Left renal pelvis (tissue), 4 donors: ENCODE measurements around the gene GLS2. TPM values are rescaled to one million over a fixed set of nuclear protein-coding genes. Genes with fewer than 3 reads are reported as not detected.
A peak's percentile ranks its signal among the peaks of the same experiment; 100 is the strongest.
"Not testable (repeated sequence)": the region's sequence is repeated elsewhere in the genome, so short reads cannot be mapped to it uniquely, and the experiment has no call there.

Experiments
- DNase-seq, 4 donors: peaks; one replicate each; pipeline ENCODE4 v3.0.0-alpha.2; 2013; ENCODE audit warnings: low read depth in 4 of 4, low spot score in 3 of 4
- polyA plus RNA-seq, 4 donors: library from polyadenylated mRNA; unstranded; fragments of 120-200 nt; gene quantifications; one replicate each; pipeline ENCODE4 v1.2.1, GENCODE V29; 2013; ENCODE audit not compliant: insufficient read length in 4 of 4

Gene GLS2
- polyA plus RNA-seq, 4 donors, result 0.83 to 2.2 (median 1.8) TPM

DNA sequence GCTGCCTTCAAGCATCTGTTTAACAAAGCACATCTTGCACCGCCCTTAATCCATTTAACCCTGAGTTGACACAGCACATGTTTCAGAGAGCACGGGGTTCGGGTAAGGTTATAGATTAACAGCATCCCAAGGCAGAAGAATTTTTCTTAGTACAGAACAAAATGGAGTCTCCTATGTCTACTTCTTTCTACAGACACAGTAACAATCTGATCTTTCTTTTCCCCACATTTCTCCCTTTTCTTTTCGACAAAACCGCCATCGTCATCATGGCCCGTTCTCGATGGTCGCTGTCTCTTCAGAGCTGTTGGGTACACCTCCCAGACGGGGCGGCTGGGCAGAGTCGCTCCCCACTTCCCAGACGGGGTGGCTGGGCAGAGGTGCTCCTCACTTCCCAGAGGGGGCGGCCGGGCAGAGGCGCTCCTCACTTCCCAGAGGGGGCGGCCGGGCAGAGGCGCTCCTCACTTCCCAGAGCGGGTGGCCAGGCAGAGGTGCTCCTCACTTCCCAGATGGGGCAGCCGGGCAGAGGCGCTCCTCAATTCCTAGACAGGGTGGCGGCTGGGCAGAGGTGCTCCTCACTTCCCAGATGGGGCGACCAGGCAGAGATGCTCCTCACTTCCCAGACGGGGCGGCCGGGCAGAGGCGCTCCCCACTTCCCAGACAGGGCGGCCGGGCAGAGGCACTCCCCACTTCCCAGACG is 5.6 kb upstream of the GLS2 start:
- DNase-seq, result not testable (repeated sequence)

DNA sequence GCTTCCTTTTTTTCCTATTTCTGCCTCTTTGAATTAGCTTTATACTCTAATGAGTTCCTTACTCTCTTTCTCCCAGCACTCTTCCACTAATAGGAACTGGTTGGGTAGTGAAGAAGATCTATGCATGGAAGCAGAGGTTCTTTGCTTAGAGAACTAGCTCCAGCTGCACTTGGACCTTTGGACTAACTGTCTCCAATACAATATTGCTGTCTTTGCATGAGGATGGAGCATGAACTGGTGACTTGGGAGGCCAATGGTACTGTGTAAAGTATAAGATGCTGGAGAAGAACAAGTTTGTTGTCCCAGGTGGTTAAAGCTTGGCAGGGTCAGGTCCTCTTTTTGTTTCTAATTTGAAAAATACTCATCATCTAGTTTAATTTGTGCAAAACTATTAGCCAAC is 2.4 kb upstream of the GLS2 start:
- no peak for DNase-seq

DNA sequence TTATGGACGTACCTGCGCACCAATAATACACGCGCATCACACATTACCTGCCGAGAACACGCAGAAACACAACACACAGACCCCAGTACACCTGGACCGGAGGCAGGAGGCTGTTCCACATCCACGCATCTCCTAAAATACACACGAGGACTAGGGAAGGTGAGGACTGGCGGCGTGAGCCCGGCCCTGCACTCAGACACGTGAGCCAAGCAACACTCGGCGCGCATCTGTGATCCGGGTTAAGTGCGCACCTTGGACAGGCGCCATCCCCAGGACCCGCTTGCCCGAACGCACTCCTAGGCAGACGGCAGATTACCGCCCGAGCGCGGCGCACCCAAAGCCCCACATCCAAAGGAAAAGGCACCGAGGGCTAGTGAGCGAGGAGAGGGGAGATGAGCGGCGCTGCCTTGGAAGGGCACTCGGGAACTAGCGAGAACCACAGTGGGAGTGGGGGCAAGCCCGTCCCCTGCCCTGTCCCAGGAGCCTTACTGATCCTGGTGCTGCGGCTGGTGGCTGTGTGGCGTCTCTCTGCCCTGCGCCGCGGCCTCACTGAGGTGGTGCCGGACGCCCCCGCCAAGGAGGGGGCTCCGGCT is 417 bp downstream of the GLS2 start:
- peak in 2 of 4 donors; percentile 6 to 29 for DNase-seq

DNA sequence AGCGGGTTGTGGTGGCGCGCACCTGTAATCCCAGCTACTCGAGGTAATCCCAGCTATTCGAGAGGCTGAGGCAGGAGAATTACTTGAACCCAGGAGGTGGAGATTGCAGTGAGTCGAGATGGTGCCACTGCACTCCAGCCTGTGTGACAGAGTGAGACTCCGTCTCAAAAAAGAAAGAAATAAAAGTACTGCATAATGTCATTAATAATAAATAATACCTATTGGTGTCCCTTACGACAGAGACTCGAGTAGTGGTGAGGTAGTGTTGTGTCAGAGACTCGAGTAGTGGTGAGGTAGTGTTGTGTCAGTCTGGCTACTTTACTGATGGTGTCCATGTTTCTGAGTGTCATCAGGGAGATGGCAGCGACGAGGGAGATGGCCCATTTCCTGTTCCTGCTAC is 1.3 kb downstream of the GLS2 start:
- DNase-seq, result no peak

DNA sequence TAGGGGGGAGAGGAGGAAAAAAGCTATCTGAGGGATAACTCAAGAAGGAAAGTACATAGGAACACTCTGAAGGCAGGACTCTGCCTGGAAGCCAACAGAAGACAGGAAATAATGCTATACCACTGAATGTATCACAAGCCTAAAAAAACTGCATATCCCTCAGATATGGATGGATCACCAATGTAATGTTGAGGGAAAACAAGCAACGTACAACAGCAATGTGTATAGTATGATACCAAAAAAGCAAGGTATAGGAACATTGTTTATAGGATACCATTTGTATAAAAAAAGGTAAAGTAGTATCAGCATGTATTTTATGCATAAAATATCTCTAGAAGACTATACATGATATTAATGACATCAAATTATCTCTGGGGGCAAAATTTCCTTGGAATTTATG is 3.4 kb downstream of the GLS2 start:
- DNase-seq, result no peak

DNA sequence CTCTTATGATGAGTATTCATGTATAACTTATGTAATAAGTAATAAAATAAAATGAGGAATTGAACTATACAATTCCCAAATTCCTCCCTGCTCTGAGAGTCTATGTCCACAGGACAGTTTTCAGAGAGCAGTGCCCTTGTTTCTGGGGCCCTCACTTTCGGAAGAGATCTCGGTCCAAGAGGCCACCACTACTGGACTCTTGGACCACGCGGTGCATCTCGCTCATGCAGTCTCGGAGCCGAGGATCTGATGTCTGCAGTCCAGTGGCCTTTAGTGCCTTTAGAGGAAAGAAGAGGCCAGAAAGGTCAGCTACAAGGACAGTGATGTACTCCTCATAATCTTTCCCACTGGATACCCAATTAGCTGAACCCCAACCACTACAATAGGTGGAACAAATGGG is 8.3 kb downstream of the GLS2 start:
- no peak for DNase-seq

DNA sequence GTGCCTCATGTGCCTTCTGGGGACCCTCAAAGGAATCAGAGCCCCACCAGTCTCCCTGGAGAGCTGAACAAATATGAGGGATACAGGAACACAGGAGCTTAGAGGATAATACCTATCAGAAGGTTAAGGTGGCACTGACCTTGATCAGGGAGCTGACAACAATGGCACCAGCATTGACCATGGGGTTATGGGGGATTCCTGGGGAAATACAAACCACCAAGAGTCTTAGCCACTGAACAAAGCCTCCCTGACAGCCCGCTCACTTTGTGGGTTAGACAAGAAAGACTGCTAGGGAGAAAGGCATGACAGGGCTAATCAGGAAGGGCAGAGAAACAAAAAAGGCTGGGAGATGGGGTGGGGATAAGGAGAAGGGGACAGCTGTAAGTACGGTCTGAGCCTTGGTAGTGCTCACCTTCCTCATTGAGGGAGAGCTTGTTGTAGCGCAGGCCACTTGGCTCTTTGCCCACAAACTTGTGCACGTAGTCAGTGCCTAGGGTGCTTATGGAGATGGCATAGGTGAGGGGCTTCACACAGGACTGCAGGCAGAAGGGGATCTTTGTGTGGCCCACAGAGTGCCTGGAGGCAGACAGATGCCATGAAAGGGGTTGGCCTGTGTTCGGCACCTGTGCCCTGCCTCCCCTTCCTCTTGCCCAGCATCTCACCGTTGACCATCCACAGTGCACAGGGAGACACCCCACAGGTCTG is 10.3 kb downstream of the GLS2 start:
- no peak for DNase-seq

DNA sequence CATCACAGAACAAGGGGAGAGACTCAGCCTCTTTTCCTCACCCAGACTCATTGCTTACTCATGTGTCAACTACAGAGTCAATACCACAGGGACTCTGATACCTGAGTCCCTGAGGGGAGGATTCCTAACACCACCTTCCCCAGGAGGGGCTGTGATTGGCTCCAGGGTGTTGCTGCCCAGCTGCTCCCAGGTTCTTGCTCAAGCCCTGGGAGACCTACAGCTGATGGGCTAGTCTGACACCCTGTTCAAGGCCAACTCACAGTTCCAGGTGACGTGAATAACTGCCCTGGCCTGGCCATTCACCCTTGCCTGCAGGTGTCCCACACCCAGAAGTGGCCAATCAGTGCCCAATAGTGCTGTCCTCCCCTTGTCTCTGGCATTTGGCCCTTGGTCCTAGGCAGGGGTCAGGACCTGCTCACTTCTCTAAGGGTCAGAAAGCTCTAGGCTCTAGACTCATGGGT is 11.0 kb downstream of the GLS2 start:
- DNase-seq, result no peak

DNA sequence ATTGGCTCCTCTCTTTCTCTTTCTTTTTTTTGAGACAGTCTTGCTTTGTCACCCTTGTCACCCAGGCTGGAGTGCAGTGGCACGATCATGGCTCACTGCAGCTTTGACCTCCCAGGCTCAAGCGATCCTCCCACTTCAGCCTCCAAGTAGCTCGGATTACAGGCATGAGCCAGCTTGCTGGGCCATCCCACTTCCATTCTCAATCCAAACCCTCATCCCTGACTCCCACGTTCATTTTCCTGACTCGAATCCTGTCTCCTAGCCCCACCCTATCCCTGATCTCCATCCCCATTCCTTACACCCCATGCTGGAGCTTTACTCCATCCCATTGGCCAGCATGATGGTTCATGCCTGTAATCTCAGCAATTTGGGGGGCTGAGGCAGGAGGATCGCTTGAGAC is 11.8 kb downstream of the GLS2 start:
- DNase-seq, result no peak

DNA sequence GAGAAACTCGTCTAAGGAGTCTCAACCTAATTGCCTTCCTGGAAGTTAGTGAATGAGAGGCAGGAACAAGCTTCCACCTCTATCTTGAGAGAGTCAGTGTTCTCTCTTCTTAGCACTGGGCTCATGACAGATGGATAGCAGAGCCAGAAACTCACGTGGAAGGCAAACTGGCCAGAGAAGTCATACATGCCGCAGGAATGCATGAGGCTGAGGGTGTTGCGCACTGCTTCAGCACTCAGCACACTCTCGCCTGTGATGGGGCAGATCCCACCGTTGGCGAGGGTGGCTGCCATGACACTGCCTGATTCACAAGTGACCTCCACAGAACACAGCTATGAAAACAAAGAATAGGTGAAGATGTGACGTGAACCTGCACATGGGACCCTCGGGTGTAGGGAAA is 13.6 kb downstream of the GLS2 start:
- DNase-seq, result no peak

DNA sequence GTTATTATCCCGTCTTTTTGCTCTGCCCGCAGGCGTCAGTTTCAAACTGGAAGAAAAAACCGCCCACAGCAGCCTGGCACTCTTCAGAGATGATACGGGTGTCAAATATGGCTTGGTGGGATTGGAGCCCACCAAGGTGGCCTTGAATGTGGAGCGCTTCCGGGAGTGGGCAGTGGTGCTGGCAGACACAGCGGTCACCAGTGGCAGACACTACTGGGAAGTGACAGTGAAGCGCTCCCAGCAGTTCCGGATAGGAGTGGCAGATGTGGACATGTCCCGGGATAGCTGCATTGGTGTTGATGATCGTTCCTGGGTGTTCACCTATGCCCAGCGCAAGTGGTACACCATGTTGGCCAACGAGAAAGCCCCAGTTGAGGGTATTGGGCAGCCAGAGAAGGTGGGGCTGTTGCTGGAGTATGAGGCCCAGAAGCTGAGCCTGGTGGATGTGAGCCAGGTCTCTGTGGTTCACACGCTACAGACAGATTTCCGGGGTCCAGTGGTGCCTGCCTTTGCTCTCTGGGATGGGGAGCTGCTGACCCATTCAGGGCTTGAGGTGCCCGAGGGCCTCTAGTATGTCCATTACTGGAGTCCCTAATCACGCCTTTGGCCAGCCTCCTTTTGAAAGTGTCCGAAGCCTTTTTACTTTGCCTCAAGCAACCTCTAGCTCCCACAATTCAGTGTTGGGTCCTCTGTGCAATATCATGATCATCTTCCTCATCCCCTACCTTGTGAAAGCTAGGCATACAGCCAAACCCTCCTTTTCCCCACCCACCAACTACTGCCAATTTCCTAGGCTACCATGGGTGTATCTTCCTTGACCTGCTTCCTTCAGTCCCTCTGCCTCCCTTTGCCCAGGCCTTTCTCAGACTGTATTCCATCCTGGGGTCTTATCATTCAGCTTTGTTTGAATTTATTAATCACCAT is 18.7 kb downstream of the GLS2 start:
- DNase-seq, result no peak

DNA sequence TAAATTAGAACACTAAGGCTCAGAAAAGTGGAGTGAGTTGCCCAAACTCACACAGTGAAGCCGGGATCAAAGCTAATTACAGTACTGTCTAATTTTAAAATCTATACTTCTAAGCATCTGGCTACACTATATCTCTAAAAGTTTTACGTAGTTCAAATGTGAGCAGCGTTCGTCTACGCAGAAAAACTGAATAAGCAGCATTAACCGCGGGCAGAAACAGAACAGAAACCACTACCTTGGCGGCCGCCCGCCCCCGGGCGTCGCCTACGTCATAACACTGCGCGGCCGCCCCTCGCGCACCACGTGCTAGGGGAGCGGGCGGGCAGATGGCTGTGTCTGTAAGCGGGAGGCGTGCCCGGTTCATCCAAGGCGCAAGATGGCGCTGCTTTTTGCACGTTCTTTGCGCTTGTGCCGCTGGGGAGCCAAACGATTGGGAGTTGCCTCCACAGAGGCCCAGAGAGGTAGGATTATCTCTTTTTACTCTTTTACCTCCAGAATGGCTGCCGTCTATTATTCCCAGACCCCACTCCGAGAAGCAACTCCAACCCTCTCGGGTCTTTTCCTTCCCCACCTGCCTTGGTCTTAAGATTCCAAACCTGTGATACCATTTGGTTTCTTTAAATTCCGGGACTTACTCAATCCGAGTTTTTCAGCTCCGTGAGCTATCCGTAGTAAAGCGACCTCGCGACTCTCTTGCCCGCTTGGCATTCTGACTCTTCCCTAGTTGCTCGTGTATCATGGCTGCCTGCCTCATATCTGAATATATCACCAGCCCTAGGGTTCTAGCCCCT is 19.6 kb downstream of the GLS2 start, which contains the start of gene SPRYD4:
TSS of gene SPRYD4 (plus strand) at position 363 of the 791 bp plus-strand sequence. CDS start at position 377, 14 bp downstream.
- DNase-seq, result peak; percentile 72 to 87 (median 85)

DNA sequence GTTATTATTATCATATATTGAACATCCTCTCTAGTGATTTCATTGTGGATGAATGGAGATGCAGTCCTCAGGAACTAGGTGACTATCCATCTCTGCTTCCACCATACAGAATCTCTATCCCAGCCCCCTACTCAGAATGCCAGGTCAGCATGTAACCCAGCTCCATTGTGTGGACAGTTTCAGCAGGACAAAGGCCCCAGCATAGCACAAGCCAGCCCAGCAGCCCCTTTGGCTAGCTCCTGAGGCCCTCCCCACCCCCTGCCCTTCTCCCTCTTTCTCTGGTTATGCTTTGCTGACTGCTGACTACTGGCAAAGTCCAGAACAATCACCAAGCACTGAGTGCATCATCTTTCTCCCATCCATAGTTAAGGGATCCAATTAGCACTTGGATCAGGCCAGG is 25.4 kb downstream of the GLS2 start:
- no peak for DNase-seq

DNA sequence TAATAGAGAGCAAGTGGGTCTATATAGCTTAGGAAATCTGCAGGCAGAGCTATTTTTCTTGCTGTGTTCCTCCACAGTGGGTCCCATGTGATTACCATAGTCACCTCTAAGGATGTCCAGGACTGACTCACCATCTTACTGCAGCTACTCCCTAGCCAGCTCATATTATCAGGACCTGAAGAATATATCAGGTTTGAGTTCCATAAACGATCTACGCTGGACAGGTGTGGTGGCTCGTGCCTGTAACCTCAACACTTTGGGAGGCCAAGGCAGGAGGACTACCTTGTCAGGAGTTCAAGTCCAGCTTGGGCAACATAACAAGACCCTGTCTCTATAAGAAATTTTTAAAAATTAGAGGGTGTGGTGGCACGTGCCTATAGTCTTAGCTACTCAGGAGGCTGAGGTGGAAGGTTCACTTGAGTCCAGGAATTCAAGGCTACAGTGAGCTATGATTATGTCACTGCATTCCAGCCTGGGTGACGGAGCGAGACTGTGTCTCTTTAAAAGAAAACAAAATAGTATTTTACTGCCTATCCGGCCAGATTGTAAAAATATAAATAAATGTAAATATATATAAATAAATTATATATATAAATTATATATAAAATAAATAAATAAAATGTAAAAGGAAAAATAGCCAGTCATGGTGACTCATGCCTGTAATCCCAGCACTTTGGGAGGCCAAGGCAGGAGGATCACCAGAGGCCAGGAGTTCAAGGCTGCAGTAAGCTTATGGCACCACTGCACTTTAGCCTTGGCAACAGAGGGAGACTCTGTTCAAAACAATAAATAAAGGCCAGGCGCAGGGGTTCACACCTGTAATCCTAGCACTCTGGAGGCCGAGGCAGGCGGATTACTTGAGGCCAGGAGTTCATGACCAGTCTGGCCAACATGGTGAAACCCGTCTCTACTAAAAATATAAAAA is 26.5 kb downstream of the GLS2 start:
- no peak for DNase-seq

DNA sequence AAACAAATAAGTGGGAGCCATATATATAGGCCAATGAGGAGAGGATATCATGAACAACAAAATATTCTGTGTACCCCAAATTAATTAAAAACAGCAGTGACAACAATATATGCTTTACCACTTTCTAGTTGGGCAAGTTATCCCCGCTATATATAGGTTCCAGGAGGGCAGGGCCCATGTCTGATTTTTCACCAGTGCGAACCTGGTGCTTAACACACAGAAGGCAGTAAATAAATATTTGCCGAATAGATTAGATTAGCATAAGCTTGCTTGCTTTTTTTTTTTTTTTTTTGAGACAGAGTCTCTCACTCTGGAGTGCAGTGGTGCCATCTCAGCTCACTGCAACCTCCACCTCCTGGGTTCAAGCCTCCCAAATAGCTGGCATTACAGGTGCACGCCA is 30.1 kb downstream of the GLS2 start:
- DNase-seq, result no peak

DNA sequence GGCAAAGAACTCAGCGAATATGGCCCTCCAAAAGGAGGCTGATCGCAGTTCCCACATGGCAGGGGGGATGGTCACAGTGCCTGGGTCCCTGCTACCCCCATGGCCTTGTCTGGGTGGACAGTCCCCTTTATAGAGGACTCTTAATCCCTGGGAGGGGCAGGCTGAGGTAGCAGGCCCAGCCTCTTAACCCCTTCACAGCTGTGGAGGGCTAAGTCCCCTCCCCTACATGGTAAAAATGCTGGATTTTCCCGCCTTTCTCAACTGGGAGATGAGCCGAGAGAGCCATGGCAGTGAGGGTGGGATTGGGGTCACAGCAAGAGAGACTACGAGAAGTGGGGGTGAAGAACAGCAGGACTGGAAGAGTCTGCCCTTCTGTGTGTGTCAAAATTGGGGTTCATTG is 33.4 kb downstream of the GLS2 start, which contains the start of gene MIP:
TSS of gene MIP (minus strand) at position 101 of the 400 bp plus-strand sequence. CDS start at position 57, 44 bp downstream.
- DNase-seq, result no peak

DNA sequence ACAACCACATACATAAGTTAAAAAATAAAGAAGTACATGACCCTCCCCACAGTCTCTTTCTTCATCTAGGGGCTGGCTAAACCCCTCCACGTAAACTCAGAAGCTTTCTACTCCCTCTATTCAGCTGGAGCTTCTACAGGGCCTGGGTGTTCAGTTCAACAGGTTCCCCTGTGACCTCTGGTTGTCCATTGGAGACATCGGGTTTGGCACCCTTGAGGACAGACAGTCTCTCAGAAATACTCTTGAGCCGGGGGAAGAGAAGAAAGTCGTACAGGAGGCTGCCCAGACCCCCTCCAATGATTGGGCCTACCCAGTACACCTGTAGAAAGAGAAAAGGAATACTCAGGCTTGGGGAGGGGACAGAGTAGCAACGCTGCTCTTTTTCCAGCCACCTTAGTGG is 36.8 kb downstream of the GLS2 start:
- DNase-seq, result no peak

DNA sequence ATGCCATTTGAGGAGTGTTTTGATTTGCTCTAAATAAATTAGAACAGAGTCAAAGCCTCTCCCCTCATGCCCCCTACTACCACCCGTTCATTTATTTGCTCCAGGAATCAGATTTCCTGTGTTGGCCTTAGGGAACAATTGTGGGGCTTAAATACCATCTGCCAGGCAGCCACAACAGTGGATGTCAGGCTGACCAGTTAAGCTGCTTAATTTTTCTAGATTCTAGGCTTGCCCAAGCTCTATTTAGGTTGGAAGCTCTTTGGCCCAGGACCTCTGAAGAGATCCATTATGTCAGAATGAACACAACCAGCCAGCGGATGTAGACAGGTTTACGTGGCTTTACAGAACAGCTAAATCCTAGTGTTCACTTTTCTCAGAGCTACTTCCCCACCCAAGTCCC is 37.7 kb downstream of the GLS2 start:
- DNase-seq, result no peak

DNA sequence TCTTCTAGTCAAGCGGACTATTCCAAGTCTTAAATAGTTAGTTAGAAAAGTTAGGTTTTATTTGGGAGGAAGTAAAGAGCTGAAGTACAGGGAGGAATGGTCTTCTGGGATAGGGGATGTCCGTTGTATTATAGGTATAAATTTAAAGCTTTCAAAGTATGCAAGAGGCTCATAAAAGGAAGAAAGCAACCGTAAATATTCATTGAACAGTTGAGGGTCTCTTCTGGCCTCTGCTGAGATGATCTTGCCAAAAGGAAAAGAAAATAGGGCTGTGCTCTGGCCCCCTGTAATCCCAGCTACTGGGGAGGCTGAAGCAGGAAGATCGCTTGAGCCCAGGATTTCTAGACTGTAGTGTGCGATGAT is 38.4 kb downstream of the GLS2 start:
- DNase-seq, result no peak
